GM12878 (cell line): ENCODE data around the gene C10orf90. TPM values are rescaled to one million over a fixed set of nuclear protein-coding genes. Genes with fewer than 3 reads are reported as not detected.

Source experiments
- ATF3 ChIP-seq: IDR thresholded peaks from 2 replicates; pipeline ENCODE4 v1.6.1; 2011; ENCODE audit warnings: low read depth, mild to moderate bottlenecking, low read length, moderate library complexity, borderline replicate concordance; ENCODE audit errors: extremely low read depth
- BACH1 ChIP-seq: fragments of 450-650 bp; IDR thresholded peaks from 2 replicates; pipeline ENCODE4 v1.6.1; 2017; ENCODE audit warnings: mild to moderate bottlenecking, borderline replicate concordance
- DPF2 ChIP-seq: fragments of 450-650 bp; IDR thresholded peaks from 2 replicates; pipeline ENCODE4 v1.6.1; 2017; ENCODE audit warnings: mild to moderate bottlenecking
- EED ChIP-seq: sonication (generic); IDR thresholded peaks from 2 replicates; pipeline ENCODE4 v1.6.1; 2016; ENCODE audit warnings: antibody characterized with exemption, low read depth
- EP300 ChIP-seq, 2 experiments: fragments of 150-350 bp in 1 of 2; IDR thresholded peaks; 2 replicates each; pipeline ENCODE4 v1.6.1; 2011 to 2012; ENCODE audit warnings: low read depth in 2 of 2, low read length in 2 of 2, borderline replicate concordance in 1 of 2, improper control_type of control experiment in 1 of 2, inconsistent platforms in 1 of 2; ENCODE audit not compliant: control insufficient read depth in 1 of 2
- FOS ChIP-seq: IDR thresholded peaks from 3 replicates; pipeline ENCODE4 v1.6.1; 2011; ENCODE audit warnings: borderline replicate concordance; ENCODE audit not compliant: insufficient read length; ENCODE audit errors: extremely low read depth
- MYC ChIP-seq: IDR thresholded peaks from 2 replicates; pipeline ENCODE4 v1.6.1; 2011; ENCODE audit warnings: mild to moderate bottlenecking, low read length, moderate library complexity, inconsistent platforms; ENCODE audit not compliant: insufficient read depth, insufficient replicate concordance, insufficient read length, severe bottlenecking
- REST ChIP-seq: IDR thresholded peaks from 2 replicates; pipeline ENCODE4 v1.6.1; 2012; ENCODE audit warnings: mild to moderate bottlenecking, low read depth, low read length
- SKIL ChIP-seq: fragments of 450-650 bp; IDR thresholded peaks from 2 replicates; pipeline ENCODE4 v1.6.1; 2017; ENCODE audit warnings: mild to moderate bottlenecking, low read depth, inconsistent platforms; ENCODE audit not compliant: poor library complexity, severe bottlenecking
- STAT1 ChIP-seq: fragments of 450-650 bp; conservative IDR thresholded peaks from 2 replicates; pipeline ENCODE4 v1.6.1; 2014; ENCODE audit warnings: antibody characterized with exemption, mild to moderate bottlenecking
- SUPT20H ChIP-seq: IDR thresholded peaks from 2 replicates; pipeline ENCODE4 v1.6.1; 2011; ENCODE audit warnings: low read depth, mild to moderate bottlenecking, low read length, moderate library complexity, borderline replicate concordance; ENCODE audit not compliant: control insufficient read depth
- TARDBP ChIP-seq: IDR thresholded peaks from 2 replicates; pipeline ENCODE4 v1.6.1; 2016; ENCODE audit warnings: borderline replicate concordance
- ZNF592 ChIP-seq: fragments of 450-650 bp; IDR thresholded peaks from 2 replicates; pipeline ENCODE4 v1.6.1; 2017; ENCODE audit warnings: mild to moderate bottlenecking, moderate library complexity
- polyA plus RNA-seq, 11 experiments: library from polyadenylated mRNA; depleted of rRNA in 4 of 11; unstranded in 6 of 11; stranded (reverse) in 5 of 11; fragments of >200 nt; fragmentation: Nextera tagmentation in 4 of 11; fragmentation: Illumina TruSeq in 1 of 11; extraction: Ambion mirVana in 4 of 11; extraction: Trizol in 1 of 11; gene quantifications; 1 replicate in 1 of 11; 2 replicates in 10 of 11; pipeline versions ENCODE4 v1.2.1 to v1.2.3, GENCODE V29; 2011 to 2016; ENCODE audit warnings: inconsistent platforms in 2 of 11, missing spikeins in 2 of 11, low read depth in 1 of 11
- total RNA-seq, 4 experiments: library from RNA; depleted of rRNA in 3 of 4; stranded (reverse); fragments of >200 nt in 3 of 4; fragmentation: Illumina TruSeq in 1 of 4; extraction: Trizol in 1 of 4; gene quantifications; 2 replicates each; pipeline versions ENCODE4 v1.2.1 to v1.2.3, GENCODE V29; 2013 to 2021

C10orf90 gene
- total and polyA plus RNA-seq, 10 of the 15 experiments (the other 5 are each of a cell fraction or from before 2014, with no cell fraction given) = 0.04 TPM; not detected in 9

- TF ChIP-seq ZNF592 (no peak), SUPT20H (no peak), REST (no peak), EED (no peak), FOS (no peak), TARDBP (no peak), BACH1 (no peak), EP300 (IDR thresholded peaks at IDR 0.05; ENCODE audit: borderline replicate concordance in 1 of 2, control insufficient read depth in 1 of 2, low read depth in 2 of 2, low read length in 2 of 2) (no peak), MYC (no peak), ATF3 (no peak), DPF2 (no peak), STAT1 (no peak), SKIL (no peak)
These were observed 76.4 kb downstream of the C10orf90 start (continued) for GRCh38 chr10:126593968-126594701.
